Fibroblast of skin of scalp (primary cell): Measurements from ENCODE around the gene KRTAP20-3. TPM values are rescaled to one million over a fixed set of nuclear protein-coding genes. Genes with fewer than 3 reads are reported as not detected.

ENCODE experiments used
- DNase-seq: peaks from one replicate; pipeline ENCODE4 v3.0.0-alpha.2; 2013
- polyA plus RNA-seq, 2 experiments: library from polyadenylated mRNA; unstranded; fragments of 120-200 nt; gene quantifications; one replicate each; pipeline ENCODE4 v1.2.1, GENCODE V29; 2013; ENCODE audit not compliant: insufficient read length in 2 of 2

Gene KRTAP20-3
- not detected for polyA plus RNA-seq (2013, experiment 1 of 2; ENCODE audit: insufficient read length)
- polyA plus RNA-seq (2013, experiment 2 of 2; ENCODE audit: insufficient read length), result not detected

GRCh38 chr21:30642564-30642963 is at the start of gene KRTAP20-3:
TSS of gene KRTAP20-3 (plus strand) at chr21:30642864.
- no peak for DNase-seq

- DNase-seq, result no peak
Measured at GRCh38 chr21:30598802-30599201, 43.9 kb upstream of the KRTAP20-3 start, which contains the start of gene KRTAP6-2. TSS of gene KRTAP6-2 (minus strand) at chr21:30598902. CDS start at chr21:30598874, 28 bp downstream.

- no peak for DNase-seq
Measured at GRCh38 chr21:30600787-30601186, 41.9 kb upstream of the KRTAP20-3 start, which contains the start of gene KRTAP22-1. TSS of gene KRTAP22-1 (plus strand) at chr21:30601087.

GRCh38 chr21:30605968-30606367 is 36.7 kb upstream of the KRTAP20-3 start:
- no peak for DNase-seq

GRCh38 chr21:30612132-30612531 is 30.5 kb upstream of the KRTAP20-3 start:
- no peak for DNase-seq

GRCh38 chr21:30613836-30614235 is 28.8 kb upstream of the KRTAP20-3 start, which contains the start of gene KRTAP6-1:
TSS of gene KRTAP6-1 (minus strand) at chr21:30613930. CDS start at chr21:30613904, 26 bp downstream.
- DNase-seq, result no peak

- no peak for DNase-seq
Measured at GRCh38 chr21:30615199-30615598, 27.5 kb upstream of the KRTAP20-3 start.

- no peak for DNase-seq
Measured at GRCh38 chr21:30616125-30616524, 26.5 kb upstream of the KRTAP20-3 start, which contains the start of gene KRTAP20-1. TSS of gene KRTAP20-1 (plus strand) at chr21:30616425. CDS start at chr21:30616455, 30 bp downstream.

GRCh38 chr21:30620080-30620479 is 22.6 kb upstream of the KRTAP20-3 start:
- DNase-seq, result no peak

GRCh38 chr21:30620522-30620921 is 22.1 kb upstream of the KRTAP20-3 start, which contains the start of gene KRTAP20-4:
TSS of gene KRTAP20-4 (plus strand) at chr21:30620627.
- DNase-seq, result no peak

- no peak for DNase-seq
Measured at GRCh38 chr21:30623362-30623761, 19.3 kb upstream of the KRTAP20-3 start.

GRCh38 chr21:30625449-30626165 is 17.1 kb upstream of the KRTAP20-3 start:
- DNase-seq, result no peak

GRCh38 chr21:30628109-30628508 is 14.6 kb upstream of the KRTAP20-3 start:
- DNase-seq, result no peak

GRCh38 chr21:30629200-30629599 is 13.5 kb upstream of the KRTAP20-3 start:
- DNase-seq, result no peak

GRCh38 chr21:30634906-30635305 is 7.8 kb upstream of the KRTAP20-3 start, which contains the start of gene KRTAP20-2:
TSS of gene KRTAP20-2 (plus strand) at chr21:30635206. CDS start at chr21:30635264, 58 bp downstream.
- no peak for DNase-seq

GRCh38 chr21:30638686-30639085 is 4.0 kb upstream of the KRTAP20-3 start:
- no peak for DNase-seq

- no peak for DNase-seq
Measured at GRCh38 chr21:30646904-30647414, 4.3 kb downstream of the KRTAP20-3 start.

GRCh38 chr21:30652891-30653290 is 10.2 kb downstream of the KRTAP20-3 start:
- DNase-seq, result no peak

- DNase-seq, result no peak
Measured at GRCh38 chr21:30668776-30669175, 26.1 kb downstream of the KRTAP20-3 start.

GRCh38 chr21:30672985-30673650 is 30.5 kb downstream of the KRTAP20-3 start:
- no peak for DNase-seq

GRCh38 chr21:30674312-30674711 is 31.6 kb downstream of the KRTAP20-3 start:
- peak; percentile 19 for DNase-seq

GRCh38 chr21:30676737-30677136 is 34.1 kb downstream of the KRTAP20-3 start:
- DNase-seq, result peak; percentile 53

- no peak for DNase-seq
Measured at GRCh38 chr21:30680586-30680985, 37.9 kb downstream of the KRTAP20-3 start.
